GM21447 (cell line): ENCODE results near the gene ARMC5.
"Not testable (repeated sequence)": the region's sequence is repeated elsewhere in the genome, so short reads cannot be mapped to it uniquely, and the experiment has no call there.

Experiments used
- ATAC-seq: cut with Tn5 transposase; IDR thresholded peaks from one replicate; pipeline ENCODE4 v1.9.1; 2021; ENCODE audit not compliant: unreplicated experiment

The ARMC5 gene, protein sequence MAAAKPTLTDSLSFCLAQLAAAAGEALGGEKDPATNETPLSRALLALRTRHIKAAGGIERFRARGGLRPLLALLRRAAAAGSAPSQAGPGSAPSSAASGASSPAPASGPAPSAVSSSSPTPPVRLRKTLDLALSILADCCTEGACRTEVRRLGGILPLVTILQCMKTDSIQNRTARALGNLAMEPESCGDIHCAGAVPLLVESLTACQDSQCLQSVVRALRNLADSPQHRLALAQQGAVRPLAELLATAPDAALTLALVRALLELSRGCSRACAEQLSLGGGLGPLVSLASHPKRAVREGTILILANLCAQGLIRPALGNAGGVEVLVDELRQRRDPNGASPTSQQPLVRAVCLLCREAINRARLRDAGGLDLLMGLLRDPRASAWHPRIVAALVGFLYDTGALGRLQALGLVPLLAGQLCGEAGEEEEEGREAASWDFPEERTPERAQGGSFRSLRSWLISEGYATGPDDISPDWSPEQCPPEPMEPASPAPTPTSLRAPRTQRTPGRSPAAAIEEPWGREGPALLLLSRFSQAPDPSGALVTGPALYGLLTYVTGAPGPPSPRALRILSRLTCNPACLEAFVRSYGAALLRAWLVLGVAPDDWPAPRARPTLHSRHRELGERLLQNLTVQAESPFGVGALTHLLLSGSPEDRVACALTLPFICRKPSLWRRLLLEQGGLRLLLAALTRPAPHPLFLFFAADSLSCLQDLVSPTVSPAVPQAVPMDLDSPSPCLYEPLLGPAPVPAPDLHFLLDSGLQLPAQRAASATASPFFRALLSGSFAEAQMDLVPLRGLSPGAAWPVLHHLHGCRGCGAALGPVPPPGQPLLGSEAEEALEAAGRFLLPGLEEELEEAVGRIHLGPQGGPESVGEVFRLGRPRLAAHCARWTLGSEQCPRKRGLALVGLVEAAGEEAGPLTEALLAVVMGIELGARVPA

DNA sequence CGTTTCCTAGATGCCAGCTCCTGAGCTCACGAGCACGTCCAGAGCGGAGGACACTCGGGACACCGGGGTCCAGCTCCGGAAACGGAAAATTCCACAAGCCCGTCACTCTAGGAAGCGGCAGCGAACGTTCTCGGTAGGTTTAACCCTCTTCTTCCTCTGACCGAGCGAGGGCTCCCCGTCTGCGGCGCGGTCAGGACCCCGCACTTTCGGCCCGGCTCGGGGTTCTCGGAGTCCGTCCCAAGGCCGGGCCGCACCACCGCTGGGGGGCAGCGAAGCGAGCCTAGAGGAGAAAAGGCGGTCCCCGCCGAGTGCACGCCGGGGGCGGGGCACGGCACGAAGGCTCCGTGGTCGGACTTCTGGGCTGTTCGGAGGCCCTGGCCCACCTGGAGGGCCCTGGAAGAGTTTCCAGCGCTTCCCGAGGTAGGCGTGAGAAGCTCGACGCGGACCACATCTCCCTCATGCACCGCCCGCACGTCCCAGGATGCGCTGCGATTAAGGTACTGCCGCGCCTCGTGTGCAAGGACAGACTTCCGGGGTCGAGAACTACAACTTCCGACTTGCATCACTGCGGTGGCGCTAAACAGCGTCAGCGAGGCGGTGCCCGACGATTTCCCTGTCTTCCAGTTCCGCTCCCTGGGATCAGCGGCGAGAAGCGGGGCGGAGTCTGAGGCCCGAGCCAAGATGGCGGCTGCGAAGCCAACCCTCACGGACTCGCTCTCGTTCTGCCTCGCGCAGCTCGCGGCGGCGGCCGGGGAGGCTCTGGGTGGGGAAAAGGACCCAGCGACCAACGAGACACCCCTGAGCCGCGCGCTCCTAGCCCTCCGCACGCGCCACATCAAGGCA lies at the start of gene ARMC5:
Gene ARMC5, plus strand, starts transcription at position 658 of the 843 bp plus-strand sequence. Its CDS starts 24 bp downstream, at position 682.
- peak; percentile 66 for ATAC-seq

DNA sequence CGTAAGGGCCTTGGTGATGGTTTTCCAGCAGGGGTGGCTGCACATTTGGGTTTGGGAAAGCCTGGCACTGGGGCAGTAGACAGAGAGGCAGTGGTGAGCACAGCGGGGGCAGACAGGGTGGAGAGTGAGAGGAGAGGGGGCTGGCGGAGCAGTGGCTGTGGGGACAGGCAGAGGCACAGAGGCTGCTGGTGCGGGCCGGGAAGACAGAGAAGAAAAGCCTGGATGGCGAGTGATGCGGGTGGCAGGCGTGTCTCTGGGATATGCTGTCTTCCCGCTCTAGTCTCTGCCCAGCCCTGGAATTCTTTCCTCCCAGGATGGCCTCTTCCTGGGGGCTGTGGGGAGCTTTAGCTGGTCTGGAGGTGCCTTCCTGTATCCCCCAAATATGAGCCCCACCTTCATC lies 49.2 kb upstream of the ARMC5 start:
- ATAC-seq, result no peak

- no peak for ATAC-seq
Observed at GRCh38 chr16:31411024-31411844, 48.1 kb upstream of the ARMC5 start.

GRCh38 chr16:31412750-31413149 lies 46.6 kb upstream of the ARMC5 start:
- ATAC-seq, result no peak

GRCh38 chr16:31413381-31413780 lies 45.9 kb upstream of the ARMC5 start:
- ATAC-seq, result no peak

- no peak for ATAC-seq
Observed at GRCh38 chr16:31413943-31414342, 45.4 kb upstream of the ARMC5 start.

DNA sequence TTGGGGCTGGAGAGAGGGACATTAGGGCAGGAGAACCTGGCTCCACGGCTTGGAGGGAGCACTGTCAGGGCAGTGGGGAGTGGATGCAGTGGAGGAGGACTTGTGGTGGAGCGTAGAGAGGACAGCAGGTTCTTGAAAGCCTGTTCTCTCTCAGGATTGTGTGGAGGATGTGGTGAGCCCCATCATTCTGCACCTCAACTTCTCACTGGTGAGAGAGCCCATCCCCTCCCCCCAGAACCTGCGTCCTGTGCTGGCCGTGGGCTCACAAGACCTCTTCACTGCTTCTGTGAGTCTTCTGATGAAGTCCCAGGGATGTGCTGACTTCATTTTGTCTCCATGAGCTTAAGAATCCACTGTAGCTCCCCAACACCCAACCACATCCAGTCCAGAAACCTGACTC lies 44.6 kb upstream of the ARMC5 start:
- ATAC-seq, result no peak

DNA sequence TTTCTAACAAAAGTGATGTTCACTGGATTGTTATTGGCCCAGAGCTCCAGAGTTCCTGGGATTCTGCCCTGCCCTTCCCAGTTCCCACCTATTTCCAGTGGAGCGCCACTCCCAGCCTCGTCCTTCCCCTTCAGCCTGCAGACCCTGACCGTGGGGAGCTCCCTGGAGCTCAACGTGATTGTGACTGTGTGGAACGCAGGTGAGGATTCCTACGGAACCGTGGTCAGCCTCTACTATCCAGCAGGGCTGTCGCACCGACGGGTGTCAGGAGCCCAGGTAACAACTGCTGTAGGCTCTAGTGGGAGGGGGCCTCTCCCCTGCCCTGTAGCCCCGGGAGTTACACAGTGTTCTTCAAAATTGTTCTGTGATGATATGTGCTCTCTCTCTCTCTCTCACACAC lies 42.9 kb upstream of the ARMC5 start:
- no peak for ATAC-seq

DNA sequence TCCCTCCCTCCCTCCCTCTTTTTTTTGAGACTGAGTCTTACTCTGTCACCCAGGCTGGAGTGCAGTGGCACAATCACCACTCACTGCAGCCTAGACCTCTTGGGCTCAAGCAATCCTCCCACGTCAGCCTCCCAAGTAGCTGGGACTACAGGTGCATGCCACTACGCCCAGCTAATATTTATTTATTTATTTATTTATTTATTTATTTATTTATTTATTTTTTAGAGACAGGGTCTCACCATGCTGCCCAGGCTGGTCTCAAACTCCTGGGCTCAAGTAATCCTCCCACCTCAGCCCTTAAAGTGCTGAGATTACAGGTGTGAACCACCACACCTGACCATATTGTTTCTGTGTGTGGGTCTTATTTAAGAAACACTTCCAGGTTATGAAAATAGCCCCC lies 42.3 kb upstream of the ARMC5 start:
- ATAC-seq, result not testable (repeated sequence)

DNA sequence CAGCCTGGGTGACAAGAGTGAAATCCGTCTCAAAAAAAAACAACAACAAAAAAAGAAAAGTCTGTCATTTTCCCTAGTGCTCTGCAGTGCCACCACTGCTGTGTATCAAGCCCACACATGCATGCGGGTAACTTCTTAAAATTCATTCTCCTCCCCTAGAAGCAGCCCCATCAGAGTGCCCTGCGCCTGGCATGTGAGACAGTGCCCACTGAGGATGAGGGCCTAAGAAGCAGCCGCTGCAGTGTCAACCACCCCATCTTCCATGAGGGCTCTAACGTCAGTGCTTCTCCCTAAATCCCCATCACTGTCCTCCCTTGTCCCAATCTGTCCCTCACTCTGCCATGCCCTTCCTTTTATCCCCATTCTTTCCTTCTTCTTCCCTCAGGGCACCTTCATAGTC lies 41.4 kb upstream of the ARMC5 start:
- no peak for ATAC-seq

DNA sequence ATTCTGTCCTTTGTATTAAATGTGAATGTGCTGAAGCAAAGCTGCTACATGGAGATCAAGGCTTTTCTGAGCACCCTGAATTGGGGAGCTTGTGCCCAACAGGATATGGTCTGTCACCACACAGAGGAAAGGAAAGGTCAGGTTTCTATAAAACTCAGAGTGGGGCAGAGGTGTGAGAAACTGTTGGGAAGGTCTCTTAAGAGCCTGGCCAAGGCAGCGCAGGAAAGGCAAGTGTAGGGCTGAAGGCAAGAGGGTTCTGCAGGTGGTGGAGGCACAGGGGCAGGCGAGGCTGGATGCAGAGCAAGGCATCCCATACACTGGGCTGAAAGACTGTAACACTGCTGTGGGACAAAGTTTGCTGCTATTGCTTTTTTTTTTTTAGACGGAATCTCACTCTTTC lies 39.3 kb upstream of the ARMC5 start:
- no peak for ATAC-seq

DNA sequence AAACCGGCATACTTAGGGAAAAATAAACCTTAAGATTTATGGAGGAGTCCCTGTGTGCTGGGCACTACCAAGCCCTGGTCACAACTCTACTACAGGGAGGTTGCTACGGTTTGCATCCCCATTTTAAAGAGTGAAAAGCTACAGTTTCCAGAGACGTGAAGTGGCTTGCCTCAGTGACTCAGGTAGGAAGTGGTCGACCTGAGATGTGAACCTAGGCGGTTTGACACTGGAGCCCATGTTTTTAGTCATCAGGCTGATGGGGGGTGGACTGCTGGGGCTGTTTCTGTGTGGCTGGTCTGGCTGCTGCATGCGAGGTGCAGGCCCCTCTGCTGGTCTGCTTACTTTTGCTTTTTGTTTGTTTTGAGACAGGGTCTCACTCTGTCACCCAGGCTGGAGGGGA lies 37.7 kb upstream of the ARMC5 start:
- ATAC-seq, result no peak

DNA sequence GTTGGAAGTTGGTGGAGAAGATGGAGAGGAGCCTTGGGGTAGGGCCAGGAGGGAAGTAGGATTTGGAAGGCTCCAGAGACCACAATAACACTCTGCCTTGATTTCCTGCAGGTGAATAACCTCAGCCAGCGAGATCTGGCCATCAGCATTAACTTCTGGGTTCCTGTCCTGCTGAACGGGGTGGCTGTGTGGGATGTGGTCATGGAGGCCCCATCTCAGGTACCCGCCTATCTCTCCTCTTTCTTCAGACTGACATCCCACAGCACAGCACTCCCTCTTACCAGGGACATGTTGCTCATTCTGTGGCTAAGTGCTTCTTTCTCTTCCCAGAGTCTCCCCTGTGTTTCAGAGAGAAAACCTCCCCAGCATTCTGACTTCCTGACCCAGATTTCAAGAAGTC lies 36.1 kb upstream of the ARMC5 start:
- no peak for ATAC-seq

- ATAC-seq, result no peak
Observed at GRCh38 chr16:31423801-31424200, 35.5 kb upstream of the ARMC5 start.

DNA sequence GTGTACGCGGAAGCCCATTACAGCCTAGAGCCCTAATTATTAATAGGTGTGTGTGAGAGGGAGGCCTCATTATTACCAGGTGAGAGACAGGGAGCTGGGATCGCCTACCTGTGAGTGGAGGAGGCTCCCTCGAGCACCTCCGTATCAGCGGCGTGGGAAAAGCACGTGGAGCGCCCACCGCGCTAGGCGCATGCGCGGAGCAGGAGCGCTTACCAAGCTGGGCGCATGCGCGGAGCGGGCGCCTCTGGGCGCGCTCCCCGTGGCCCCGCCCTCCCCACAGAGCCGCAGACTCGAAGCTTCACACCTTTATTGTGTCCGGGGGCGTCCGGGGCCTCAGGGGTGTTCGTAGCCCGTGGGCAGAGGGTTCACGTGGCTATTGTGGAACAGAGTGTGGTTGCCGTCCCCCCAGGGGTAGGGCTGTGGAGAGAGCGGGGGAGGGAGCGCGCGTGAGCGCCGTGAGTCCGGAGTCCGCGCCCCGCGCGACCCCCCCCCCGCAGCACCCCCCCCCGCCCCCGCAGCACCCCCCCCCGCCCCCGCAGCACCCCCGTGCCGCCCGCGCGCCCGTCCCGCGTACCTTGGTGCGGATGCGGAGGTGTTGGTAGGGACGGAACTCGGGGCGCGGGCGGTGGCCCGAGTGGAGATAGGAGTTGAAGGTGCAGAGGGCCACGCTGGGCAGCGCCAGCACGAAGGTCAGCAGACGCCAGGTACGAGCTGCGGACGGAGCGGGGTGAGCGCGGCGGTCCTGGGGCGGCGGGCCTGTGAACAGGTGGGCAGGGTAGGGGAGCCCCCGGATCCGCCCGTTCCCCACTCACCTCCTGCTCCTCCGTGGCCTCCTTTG lies 31.6 kb upstream of the ARMC5 start:
- ATAC-seq, result no peak

DNA sequence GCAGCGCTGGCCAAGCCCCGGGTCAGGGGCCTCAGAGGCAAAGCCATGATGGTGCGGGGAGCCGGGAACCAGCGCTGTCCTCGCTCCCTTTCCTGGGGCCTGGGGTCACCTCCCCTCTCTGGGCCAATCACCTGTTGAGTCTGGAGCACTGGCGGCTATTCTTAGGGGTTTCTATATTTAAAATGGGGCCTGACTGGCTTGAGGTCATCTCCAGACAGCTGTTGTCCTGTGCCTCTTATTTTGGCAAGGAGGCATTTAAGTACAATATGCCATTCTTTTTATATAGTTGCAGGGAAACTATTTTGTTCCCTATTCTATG lies 31.1 kb upstream of the ARMC5 start, which contains the start of gene COX6A2:
Gene COX6A2, minus strand, starts transcription at position 82 of the 319 bp plus-strand sequence. Its CDS starts 35 bp downstream, at position 47.
- ATAC-seq, result no peak

GRCh38 chr16:31428638-31429247 lies 30.6 kb upstream of the ARMC5 start:
- ATAC-seq, result no peak

GRCh38 chr16:31429314-31429713 lies 30.0 kb upstream of the ARMC5 start:
- no peak for ATAC-seq

DNA sequence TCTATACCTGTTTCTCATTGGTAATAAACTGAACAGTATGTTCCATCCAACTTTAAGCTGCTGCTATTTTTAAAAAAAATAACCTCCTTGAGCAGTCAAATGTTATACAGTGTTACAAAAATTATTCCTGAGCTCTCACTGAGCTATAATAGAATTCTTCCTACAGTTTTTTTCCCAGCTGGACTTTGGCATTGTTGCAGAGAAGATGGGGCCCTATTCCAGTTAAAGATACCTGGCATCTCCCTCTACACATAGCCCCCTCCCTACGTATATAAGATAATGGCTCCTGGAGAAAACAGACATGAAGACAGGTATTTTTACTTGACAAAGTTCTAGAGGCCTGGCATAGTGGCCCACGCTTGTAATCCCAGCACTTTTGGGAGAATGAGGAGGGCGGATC lies 29.5 kb upstream of the ARMC5 start:
- ATAC-seq, result no peak
